Activated CD4-positive, alpha-beta T cell treated with anti-CD3 and anti-CD28 coated beads for 1 hour (primary cell): Measurements from ENCODE around the gene XRCC1.
"Not testable (repeated sequence)": the region's sequence is repeated elsewhere in the genome, so short reads cannot be mapped to it uniquely, and the experiment has no call there.

Experiments used
- DNase-seq: peaks from one replicate; pipeline ENCODE4 v3.0.0-alpha.2; 2020

Gene XRCC1

GRCh38 chr19:43574424-43575155 lies 737 bp downstream of the XRCC1 start:
- DNase-seq: no peak

- DNase-seq: no peak
Measured at GRCh38 chr19:43572171-43572588, 3.1 kb downstream of the XRCC1 start.

GRCh38 chr19:43570174-43570791 lies 5.0 kb downstream of the XRCC1 start:
- no peak for DNase-seq

DNA sequence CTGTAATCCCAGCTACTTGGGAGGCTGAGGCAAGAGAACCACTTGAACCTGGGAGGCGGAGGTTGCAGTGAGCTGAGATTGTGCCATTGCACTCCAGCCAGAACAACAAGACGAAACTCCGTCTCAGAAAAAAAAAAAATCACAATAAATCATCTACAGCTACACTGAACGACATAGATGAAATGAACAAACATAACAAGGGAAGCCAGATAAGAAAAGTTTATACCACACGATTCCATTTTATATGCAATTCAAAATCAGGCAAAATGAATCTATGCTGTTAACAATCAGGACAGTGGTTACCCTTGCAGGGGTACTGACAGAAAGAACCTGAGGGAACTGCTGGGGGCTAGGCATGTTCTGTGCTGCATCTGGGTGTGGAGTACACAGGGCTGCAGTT lies 5.7 kb downstream of the XRCC1 start:
- DNase-seq: no peak

DNA sequence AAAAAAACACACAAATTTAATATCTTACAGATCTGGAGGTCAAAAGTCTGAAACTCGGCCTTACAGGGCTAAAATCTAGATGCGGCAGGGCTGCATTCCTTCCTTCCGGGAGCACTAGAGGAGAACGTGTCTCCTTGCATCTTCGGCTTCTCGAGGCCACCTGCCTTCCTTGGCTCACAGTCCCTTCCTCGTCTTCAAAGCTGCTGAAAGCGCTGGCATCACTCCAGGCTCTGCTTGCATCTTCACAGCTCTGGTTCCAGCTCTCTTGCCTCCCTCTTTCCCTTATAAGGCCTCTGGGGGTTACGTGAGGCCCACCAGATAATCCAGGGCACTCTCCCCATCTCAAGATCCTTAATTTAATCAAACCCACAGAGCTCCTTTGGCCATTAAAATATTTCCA lies 10.5 kb downstream of the XRCC1 start:
- DNase-seq: no peak

DNA sequence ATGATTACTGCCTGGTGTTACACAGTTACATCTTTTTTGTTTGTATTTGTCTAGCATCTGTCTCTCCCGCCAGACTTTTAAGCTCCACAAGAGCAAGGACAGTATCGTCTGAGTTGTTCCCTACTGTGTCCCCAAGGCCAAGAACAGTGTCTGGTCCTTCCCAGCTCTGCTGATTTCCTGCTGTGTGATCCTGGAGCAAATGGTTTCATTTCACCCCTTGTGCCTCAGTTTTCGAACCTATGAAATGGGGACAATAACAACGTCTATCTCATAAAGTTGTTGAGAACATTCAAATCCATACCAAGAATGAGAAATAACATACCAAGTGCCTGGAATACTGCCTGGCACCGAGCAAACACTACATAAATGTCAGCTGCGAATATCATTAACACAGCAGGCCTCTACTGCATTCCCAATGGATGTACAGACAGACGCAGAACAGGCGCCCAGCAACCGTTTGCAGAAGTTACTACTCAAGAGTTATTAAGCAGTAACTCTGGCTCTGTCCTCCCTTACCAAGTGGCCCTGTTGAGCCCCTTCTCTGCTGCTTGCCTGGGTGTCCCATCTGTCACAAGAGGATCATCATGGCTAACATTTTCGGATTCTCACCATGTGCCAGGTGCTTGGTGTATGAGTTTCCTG lies 11.4 kb downstream of the XRCC1 start:
- no peak for DNase-seq

DNA sequence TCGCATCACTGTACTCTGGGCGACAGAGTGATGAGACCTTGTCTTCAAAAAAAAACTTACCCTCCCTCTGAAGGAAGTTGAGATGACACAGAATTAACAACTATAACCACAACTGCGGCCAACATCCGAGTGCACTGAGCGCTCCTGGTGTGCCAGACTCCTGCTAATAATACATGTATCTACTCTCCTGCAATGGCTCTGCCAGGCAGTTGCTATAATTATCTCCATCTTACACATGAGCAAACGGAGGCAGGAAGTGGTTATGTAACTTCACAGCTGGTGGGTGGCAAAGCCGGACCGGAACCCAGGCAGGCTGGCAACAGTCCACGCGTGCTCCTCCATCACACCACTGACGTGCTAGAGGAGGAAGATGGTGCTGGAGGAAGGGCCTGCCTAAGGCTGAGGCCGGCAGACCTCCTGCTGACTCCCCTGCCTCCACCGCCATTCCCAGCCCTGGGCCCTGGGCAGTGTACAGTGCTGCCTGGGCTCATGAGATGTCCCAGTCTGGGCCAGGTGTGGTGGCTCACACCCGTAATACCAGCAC lies 12.6 kb downstream of the XRCC1 start:
- DNase-seq: peak; percentile 62

DNA sequence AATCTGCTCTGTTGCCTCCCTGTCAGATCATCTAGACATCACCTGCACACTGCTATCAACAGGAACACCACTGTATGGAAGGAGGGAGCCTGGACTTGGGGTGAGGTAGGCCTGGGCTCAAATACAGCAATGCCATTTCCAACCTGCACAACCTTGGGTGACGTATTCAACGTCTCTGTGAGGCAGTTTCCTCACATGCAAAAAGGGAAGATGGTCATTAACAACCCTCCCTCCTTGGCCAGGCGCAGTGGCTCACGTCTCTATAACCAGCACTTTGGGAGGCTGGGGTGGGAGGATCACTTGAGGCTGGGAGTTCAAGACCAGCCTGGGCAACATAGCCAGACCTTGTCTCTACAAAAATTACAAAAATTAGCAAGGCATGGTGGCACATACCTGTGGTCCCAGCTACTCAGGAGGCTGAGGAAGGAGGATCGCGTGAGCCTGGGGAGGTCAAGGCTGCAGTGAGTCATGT lies 13.1 kb downstream of the XRCC1 start:
- DNase-seq: no peak

- DNase-seq: no peak
Measured at GRCh38 chr19:43561139-43561970, 14.0 kb downstream of the XRCC1 start.

DNA sequence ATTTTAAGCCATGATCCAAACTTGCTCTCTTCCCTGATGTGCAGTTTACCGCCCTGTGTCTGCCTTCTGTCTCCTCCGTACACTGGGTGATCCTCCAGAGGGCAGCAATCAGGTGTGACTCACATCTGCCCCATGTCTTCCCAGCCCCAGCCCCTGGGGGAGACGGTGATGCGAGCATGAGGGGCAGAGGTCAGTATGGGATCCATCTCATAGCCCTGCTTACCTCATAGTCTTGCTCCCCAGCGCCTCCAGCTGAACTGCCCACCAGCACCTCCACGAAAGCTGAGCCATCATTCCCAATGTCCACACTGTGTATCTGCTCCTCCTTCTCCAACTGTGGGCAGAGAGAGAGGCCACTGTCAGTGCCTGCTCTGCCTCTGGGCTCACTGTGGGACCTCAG lies 14.6 kb downstream of the XRCC1 start:
- DNase-seq: no peak

DNA sequence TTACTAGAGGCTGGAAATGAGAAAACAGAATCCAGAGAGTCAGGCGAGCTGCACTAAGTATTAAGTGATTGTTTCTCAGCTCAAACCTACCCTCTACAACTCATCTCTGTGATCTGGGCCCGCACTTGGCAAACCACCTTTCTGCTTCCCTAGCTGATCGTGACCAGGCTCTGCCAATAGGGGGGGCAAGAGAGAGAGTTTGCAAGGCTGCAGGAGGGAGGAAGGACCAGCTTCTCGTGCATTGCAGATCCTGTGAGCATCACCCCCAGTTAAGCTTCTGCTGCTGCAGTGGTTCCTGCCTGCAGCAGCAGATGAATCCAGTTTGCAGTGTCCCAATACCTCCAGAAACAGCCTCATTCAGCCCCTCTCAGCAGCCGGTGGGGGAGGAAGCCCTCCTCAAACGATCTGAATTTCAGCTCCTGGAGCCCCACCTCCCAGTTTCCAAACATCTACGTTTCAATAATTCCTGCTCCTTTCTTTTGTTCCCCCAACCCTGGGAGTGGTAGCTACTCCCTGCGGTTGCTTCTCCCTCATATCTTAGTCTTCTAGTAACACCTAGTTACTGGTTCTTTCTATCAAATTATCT lies 20.0 kb downstream of the XRCC1 start:
- peak; percentile 70 for DNase-seq

- DNase-seq: no peak
Measured at GRCh38 chr19:43554317-43554895, 20.9 kb downstream of the XRCC1 start.

GRCh38 chr19:43553656-43554055 lies 21.7 kb downstream of the XRCC1 start:
- DNase-seq: no peak

DNA sequence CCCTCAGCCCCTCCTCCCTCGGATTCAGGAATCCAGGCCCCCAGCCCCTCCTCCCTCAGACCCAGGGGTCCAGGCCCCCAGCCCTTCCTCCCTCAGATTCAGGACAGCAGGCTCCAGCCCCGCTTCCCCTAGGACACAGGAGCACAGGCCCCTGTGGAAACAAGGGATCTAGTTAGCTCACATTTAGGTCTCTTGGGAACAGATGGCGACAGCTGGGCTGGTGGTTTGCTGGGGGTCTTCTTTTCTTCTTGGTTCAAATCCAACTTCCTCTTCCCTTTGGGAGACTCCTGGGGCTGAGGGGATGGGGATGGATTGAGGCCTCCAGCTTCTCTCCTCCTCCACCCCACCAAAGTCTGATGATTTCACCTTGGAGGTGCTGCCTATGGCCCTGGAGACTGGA lies 22.7 kb downstream of the XRCC1 start:
- DNase-seq: no peak

DNA sequence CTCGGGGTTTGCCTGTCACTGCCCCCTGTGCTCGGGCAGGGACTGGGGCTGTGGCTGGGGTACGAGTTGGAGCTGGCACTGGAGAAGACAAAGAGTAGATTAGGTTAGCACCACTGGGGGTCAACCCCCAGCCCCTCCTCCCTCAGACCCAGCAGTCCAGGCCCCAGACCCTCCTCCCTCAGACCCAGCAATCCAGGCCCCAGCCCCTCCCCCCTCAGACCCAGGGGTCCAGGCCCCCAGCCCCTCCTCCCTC lies 23.2 kb downstream of the XRCC1 start:
- DNase-seq: no peak

DNA sequence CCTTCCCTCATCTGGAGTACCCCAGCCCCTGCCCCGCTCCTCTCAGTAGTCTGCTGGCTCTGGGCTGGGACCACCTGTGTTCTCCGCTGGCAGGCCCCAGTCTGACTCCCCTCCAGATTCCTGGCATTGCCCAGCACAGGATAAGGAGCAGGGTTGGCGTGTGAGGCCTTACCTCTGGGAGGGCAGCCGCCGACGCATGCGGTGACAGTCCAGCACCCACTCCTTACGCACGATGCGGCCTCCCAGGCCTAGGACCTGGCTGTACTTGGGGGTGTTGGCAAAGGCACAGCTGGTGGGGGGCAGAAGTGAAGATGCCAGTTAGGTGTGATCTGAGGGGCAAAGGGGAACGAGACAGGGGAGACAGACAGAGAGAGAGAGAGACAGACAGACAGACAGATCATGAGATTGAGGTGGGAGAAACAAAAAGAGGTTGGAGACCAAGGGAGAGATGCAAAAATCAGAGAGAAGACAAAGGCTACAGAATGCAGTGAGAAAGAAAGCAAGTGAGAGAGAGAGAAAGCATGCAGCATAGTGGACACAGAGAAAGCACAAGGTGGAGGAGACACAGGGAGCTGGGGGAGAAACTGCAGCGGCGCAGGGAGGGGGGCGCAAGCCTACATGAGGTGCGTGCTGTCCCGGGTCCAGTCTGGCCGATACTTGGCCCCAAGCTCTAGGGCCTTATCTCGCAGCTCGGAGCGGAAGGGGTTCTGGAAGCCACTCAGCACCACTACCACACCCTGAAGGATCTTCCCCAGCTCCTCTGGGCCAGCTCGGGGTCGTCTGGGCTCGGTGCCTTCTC lies 23.7 kb downstream of the XRCC1 start:
- DNase-seq: no peak

DNA sequence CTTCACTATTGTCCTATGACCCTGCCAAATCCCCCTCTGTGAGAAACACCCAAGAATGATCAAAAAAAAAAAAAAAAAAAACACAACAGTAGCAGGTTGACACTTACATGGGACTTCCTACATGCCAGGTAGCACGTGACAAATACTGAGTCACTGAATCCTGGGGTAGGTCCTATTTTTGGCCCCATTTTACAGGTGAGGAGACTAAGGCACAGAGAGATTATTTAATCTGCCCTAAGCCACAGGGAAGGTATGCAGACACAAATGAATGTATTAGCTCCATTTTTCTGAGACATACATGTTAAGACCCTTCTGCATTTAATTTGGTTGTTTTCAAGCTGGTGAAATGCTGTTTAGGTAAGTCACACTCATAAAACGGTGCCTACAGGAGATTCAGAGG lies 26.6 kb downstream of the XRCC1 start:
- DNase-seq: no peak

- not testable (repeated sequence) for DNase-seq
Measured at GRCh38 chr19:43547926-43548325, 27.4 kb downstream of the XRCC1 start.

DNA sequence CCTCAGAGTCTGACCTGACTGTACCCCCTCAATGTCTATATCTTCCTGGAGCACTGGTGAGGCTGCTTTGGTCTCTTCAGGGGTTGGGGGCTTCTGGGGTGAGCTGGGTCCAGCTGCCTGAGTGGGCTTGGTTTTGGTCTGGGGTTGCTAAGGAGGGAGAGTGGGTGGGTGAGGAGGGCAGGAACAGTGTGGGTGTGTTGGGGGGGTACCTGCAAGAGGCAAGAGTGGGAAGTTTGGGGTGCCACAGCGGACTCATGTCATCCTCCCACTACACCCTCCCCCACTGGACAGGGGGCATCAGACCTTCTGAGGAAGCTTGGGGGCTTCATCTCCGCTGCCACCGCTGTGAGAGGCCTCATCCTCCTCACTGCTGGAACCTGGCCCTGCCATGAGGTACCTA lies 28.7 kb downstream of the XRCC1 start:
- no peak for DNase-seq

GRCh38 chr19:43545981-43546380 lies 29.3 kb downstream of the XRCC1 start:
- no peak for DNase-seq

DNA sequence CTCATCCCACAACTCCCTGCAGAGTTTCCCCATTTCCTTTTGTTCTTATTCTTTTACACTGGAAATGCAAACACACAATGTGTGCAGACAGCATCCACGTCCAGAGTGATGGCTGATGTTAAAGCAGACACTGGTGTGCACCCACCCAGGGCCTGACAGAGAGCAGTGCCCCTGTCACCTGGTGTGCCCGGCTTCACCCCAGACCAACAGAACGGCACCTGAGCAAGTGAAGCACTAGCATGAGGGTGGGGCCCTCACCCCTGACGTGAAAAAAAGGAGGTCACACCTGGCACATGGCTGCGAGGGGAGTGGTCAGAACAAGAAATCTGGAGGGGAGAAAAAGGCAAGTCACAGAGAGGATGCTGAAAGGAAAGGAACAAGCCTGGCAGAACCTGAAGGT lies 30.1 kb downstream of the XRCC1 start:
- no peak for DNase-seq

DNA sequence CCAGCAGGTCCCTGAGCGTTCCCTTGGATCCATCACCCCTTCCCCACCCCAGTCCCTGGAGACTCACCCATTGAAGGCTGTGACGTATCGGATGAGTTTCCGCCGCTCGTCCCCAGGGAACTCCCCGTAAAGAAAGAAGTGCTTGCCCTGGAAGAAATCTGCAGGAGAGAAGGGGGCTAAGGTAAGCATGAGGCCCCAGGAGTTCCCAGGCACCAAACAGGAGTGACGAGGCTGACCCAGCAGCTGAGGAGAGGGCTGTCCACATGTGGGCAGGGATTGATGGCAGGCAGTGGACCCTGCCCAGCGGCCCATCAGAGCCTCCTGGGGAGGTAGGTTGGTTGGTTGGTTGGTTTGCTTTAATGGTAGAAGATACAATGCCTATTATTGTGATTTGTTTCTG lies 31.2 kb downstream of the XRCC1 start:
- no peak for DNase-seq
